Body of pancreas (tissue), 4 donors: ENCODE data around the gene GSTP1.

Source experiments
- CTCF ChIP-seq, 7 experiments: fragments of 450-650 bp in 4 of 7; fragments of 200-600 bp in 3 of 7; sonication (generic) in 3 of 7; IDR thresholded peaks; one replicate each; pipeline ENCODE4 v1.5.1; 2016 to 2019; ENCODE audit warnings: antibody characterized with exemption in 7 of 7
- POLR2A ChIP-seq, 3 donors: fragments of 450-650 bp; IDR thresholded peaks; one replicate each; pipeline ENCODE4 v1.6.1; 2016; ENCODE audit warnings: antibody characterized with exemption in 3 of 3, mild to moderate bottlenecking in 2 of 3

- TF ChIP-seq CTCF (IDR thresholded peaks at IDR 0.05) (no peak), POLR2A (IDR thresholded peaks at IDR 0.05) (no peak)
These were observed 19.4 kb upstream of the GSTP1 start for GRCh38 chr11:67564230-67564629.
